Central memory CD8-positive, alpha-beta T cell (primary cell): ENCODE results near the gene TSPAN5.

Source experiments
- ATAC-seq: fragments of 150-1000 bp; cut with Tn5 transposase; replicated peaks from 2 replicates; pipeline ENCODE4 v1.10.0; 2022; ENCODE audit warnings: mild to moderate bottlenecking, moderate FRiP score, moderate number of reproducible peaks; ENCODE audit not compliant: poor library complexity, severe bottlenecking; ENCODE audit errors: extremely low read depth
- DNase-seq, 2 donors: peaks; one replicate each; pipeline ENCODE4 v3.0.0; 2021; ENCODE audit warnings: low spot score in 2 of 2
- H3K27ac Mint-ChIP-seq: one replicate; pipeline ENCODE4 v1.8.0; 2022; ENCODE audit warnings: low read depth, mild to moderate bottlenecking, moderate library complexity, mixed read lengths
- H3K27me3 Mint-ChIP-seq: one replicate; pipeline ENCODE4 v1.8.0; 2022; ENCODE audit warnings: mixed read lengths
- H3K36me3 Mint-ChIP-seq: one replicate; pipeline ENCODE4 v1.8.0; 2022; ENCODE audit warnings: mild to moderate bottlenecking, moderate library complexity, mixed read lengths; ENCODE audit not compliant: insufficient read depth
- H3K4me1 Mint-ChIP-seq: one replicate; pipeline ENCODE4 v1.8.0; 2022; ENCODE audit warnings: mixed read lengths
- H3K4me3 Mint-ChIP-seq: one replicate; pipeline ENCODE4 v1.8.0; 2022; ENCODE audit warnings: mild to moderate bottlenecking, moderate library complexity, mixed read lengths
- H3K9me3 Mint-ChIP-seq: one replicate; pipeline ENCODE4 v1.8.0; 2022; ENCODE audit warnings: mixed read lengths

The TSPAN5 gene

DNA sequence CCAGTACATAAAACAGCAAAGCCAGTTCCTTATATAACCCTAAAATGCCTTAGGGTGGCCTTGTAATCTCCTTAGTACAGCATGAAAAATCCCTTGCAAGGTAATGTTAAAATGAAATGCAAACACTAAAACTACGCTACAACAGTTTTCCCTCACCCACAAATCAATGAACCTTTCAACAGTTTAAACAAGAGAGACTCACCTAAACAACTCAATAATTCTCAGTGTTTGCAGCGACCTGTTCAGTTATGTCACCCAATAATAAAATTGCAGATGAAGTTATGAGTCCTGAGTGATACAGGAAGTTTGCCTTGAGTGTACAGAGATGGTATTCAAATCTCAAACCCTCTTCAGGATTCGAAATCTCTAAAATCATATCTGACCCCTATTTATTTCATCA is 25.3 kb downstream of the TSPAN5 start:
- Mint-ChIP-seq H3K36me3 (peaks cover 1% of the 10 kb centered on the region), H3K9me3 (no peaks in the 10 kb centered on the region), H3K27me3 (no peaks in the 10 kb centered on the region), H3K27ac (no peak overlapping the region), H3K4me3 (no peak overlapping the region), H3K4me1 (peaks cover 44% of the 10 kb centered on the region)
- DNase-seq (no peak), ATAC-seq (no peak)

DNA sequence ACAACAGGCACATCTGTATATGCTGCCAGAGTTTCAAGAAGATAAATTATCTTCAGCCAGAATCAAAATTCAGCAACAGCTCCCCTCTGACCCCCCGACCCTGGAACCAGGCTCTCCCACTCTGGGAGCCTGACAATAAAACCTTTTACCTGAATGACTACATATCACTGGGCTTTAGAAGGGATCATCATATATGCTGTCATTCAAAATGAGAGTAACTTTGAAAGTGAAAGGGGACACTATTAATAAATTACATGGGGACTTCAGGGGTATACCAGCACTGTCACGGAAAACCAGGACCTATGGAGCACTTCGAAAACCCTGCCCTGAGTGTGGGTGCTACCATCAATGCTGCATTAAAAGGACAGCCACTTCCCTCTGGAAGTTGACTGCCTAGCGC is 26.2 kb downstream of the TSPAN5 start:
- Mint-ChIP-seq H3K9me3 (no peaks in the 10 kb centered on the region), H3K36me3 (peaks cover 1% of the 10 kb centered on the region), H3K27ac (no peak overlapping the region), H3K4me3 (no peak overlapping the region), H3K4me1 (peaks cover 53% of the 10 kb centered on the region), H3K27me3 (no peaks in the 10 kb centered on the region)
- DNase-seq, result no peak
- ATAC-seq, result no peak

DNA sequence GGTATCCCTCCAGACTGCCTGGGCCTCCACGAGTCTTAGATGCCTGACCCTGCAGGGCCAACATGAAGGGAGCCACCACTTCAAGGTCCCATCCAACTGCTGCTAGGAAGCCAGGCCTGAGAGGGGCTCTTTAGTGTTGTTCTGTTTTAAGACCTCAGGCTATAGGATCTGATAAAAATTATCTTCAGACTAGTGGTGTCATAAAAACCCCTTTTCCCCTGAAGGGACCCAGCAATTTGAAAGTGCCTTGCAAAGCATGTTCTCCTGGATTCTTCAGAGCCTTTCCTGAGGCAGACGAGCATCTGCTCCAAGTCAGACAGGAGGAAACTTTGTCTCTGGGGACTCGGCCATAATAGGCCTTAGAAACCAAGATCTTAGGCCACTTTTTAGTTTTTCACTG is 26.9 kb downstream of the TSPAN5 start:
- no peaks in the 10 kb centered on the region for H3K9me3 Mint-ChIP-seq
- H3K4me3 Mint-ChIP-seq, result no peak overlapping the region
- no peak for DNase-seq
- H3K27me3 Mint-ChIP-seq, result no peaks in the 10 kb centered on the region
- ATAC-seq, result no peak
- H3K4me1 Mint-ChIP-seq, result peaks cover 56% of the 10 kb centered on the region
- no peak overlapping the region for H3K27ac Mint-ChIP-seq
- H3K36me3 Mint-ChIP-seq, result peaks cover 1% of the 10 kb centered on the region

DNA sequence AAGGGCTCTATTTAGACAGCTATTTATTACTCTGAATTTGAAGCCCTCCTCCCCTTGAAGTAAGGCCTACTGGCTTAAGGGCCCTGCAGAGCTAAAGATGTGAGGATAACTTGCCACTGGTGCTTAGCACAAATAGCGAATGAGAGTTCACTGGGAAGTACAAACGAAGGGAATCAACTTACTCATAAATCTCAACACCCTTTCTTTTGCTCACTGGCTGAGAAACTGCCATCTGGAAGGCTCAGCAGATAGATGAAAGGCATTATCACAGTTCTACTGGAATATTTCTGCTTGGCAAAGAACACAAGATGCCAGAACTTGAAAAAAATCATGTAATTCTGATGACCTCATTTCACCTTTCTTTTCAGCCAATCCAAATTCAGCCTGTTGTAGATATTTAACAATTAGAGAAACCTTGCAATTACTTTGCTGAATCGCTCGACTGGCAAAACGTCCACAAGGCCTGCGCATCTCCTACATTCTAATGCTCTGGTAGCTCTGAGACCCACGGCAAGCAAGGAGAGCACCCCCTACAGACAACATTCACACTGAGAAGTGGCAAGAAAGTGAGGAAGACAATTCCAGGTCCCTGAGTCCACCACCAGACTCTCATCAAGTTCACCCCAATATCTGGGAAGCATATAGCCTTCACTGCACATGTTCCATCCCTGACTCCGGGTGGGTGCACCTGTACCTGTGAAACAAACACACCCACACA is 27.5 kb downstream of the TSPAN5 start:
- H3K4me3 Mint-ChIP-seq, result no peak overlapping the region
- H3K27ac Mint-ChIP-seq, result no peak overlapping the region
- H3K27me3 Mint-ChIP-seq, result no peaks in the 10 kb centered on the region
- peaks cover 1% of the 10 kb centered on the region for H3K36me3 Mint-ChIP-seq
- no peaks in the 10 kb centered on the region for H3K9me3 Mint-ChIP-seq
- peaks cover 61% of the 10 kb centered on the region for H3K4me1 Mint-ChIP-seq
- no peak for ATAC-seq
- DNase-seq, result no peak

DNA sequence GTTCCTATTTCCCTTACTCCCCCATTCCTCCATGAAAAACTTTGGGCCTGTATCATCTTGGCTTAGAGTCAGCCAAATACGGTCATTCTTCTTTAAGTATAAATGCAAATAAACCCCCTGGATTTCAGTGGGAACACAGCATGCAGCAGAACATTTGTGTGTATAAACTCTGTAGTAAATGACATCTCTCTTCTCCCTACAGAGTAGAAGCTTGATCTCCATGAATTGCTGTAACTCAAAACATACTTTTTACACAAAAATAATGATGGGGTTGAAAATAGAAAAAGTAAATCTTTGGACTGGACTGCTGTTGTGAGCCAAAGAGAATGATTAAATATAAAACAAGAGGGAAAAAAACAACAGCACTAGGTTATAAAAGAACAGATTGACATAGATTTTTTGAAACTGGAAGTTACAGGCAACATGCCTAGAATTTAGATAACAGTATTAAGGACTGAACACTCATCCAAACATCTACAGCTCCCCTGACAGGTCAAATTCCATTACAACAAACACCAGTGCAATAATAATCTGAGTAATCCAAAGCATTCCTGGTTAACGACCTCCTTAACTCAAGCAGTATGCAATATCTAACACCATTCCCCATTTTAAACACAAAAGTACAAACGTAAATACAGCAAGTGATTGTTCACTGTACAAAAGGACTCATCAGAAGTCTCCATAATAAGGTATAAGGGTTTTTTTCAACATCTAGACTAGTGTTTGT is 30.7 kb downstream of the TSPAN5 start:
- ATAC-seq, result no peak
- H3K4me1 Mint-ChIP-seq, result peaks cover 76% of the 10 kb centered on the region

DNA sequence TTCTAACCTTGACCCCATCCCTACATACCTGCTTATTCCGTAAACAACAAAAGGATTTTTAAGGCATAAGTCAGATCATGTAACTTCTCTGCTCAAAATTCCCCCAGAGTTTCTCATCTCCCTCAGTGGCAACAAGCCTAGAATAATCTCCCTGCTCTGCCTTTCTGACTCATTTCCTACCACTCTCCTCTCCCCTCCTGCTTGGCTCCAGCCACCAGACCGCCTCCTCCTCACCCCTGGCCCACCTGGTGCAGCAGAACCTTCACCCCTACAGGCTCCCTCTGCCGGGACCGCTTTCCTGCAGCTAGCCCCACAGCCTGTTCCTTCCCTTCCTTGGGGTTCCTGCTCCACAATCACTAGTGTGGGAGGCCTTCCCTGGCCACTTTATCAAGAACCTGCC is 32.1 kb downstream of the TSPAN5 start:
- ATAC-seq, result no peak
- Mint-ChIP-seq H3K27me3 (no peaks in the 10 kb centered on the region), H3K4me1 (peaks cover 71% of the 10 kb centered on the region), H3K36me3 (no peaks in the 10 kb centered on the region), H3K9me3 (no peaks in the 10 kb centered on the region), H3K4me3 (no peak overlapping the region), H3K27ac (peak overlapping the region; percentile 10)
- no peak for DNase-seq

More for the DNA sequence above, 30.7 kb downstream of the TSPAN5 start:
- no peaks in the 10 kb centered on the region for H3K9me3 Mint-ChIP-seq
- H3K36me3 Mint-ChIP-seq, result no peaks in the 10 kb centered on the region
- DNase-seq, result no peak
- no peak overlapping the region for H3K4me3 Mint-ChIP-seq
- no peaks in the 10 kb centered on the region for H3K27me3 Mint-ChIP-seq
- H3K27ac Mint-ChIP-seq, result no peak overlapping the region

DNA sequence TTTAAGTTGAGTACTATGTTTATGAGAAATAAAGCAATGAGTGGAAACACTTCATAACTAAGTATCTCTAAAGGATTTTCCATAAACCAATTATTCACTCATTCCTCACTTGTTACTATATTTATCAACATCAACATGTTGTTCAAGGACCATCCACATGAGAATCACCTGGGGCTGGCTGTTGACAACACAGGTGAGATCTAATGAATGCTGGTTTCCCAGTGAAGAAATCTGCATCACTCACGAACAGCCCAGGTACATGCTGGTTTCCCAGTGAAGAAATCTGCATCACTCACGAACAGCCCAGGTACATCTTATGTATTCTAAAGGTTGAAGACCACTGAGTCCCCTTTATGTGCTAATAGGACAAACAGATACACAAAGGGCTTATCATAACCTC is 32.5 kb downstream of the TSPAN5 start:
- H3K36me3 Mint-ChIP-seq, result no peaks in the 10 kb centered on the region
- peaks cover 67% of the 10 kb centered on the region for H3K4me1 Mint-ChIP-seq
- no peaks in the 10 kb centered on the region for H3K27me3 Mint-ChIP-seq
- ATAC-seq (no peak), DNase-seq (no peak)
- no peak overlapping the region for H3K4me3 Mint-ChIP-seq
- H3K27ac Mint-ChIP-seq, result no peak overlapping the region
- no peaks in the 10 kb centered on the region for H3K9me3 Mint-ChIP-seq

DNA sequence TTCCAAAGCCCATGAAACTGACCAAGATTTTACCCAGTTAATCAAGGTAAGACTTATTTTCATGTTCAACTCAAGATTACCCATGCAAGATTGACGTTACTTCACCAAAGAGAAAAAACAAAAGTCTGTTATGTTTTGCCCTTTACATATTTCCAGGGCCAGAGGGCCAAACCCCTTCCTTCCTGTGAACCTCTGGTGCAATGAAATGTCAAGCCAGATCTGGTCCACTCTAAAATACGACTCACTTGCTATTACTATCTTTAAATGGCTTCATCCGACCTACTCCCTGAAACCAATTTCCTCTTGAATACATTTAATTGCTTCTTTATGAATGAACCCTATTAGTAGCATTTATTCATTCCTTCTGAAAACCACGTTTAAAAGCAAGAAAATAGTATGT is 33.0 kb downstream of the TSPAN5 start:
- no peak for ATAC-seq
- peaks cover 65% of the 10 kb centered on the region for H3K4me1 Mint-ChIP-seq
- H3K27me3 Mint-ChIP-seq, result no peaks in the 10 kb centered on the region
- no peak overlapping the region for H3K27ac Mint-ChIP-seq
- DNase-seq, result no peak
- H3K9me3 Mint-ChIP-seq, result no peaks in the 10 kb centered on the region
- no peaks in the 10 kb centered on the region for H3K36me3 Mint-ChIP-seq
- H3K4me3 Mint-ChIP-seq, result no peak overlapping the region

DNA sequence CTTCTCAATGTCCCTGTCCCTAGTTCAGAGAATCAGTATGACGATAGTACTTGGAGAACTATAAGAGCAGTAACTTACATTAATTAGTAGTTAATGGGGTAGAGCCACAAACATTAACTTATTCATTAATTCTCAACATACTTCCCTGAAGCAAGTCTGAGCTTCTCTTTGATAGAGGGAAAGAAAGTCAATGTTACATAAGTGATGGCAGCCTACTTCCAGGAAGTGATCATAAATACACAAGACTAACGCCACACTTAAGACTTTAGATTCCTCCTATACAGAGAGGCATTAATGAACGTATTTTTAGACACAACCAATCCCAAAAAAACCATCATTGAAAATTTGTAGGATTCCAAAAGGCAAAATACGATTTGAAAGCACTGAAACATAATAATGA is 33.8 kb downstream of the TSPAN5 start:
- ATAC-seq (no peak), DNase-seq (no peak)
- Mint-ChIP-seq H3K4me1 (peaks cover 64% of the 10 kb centered on the region), H3K36me3 (no peaks in the 10 kb centered on the region), H3K27me3 (no peaks in the 10 kb centered on the region), H3K27ac (no peak overlapping the region), H3K4me3 (no peak overlapping the region), H3K9me3 (no peaks in the 10 kb centered on the region)

DNA sequence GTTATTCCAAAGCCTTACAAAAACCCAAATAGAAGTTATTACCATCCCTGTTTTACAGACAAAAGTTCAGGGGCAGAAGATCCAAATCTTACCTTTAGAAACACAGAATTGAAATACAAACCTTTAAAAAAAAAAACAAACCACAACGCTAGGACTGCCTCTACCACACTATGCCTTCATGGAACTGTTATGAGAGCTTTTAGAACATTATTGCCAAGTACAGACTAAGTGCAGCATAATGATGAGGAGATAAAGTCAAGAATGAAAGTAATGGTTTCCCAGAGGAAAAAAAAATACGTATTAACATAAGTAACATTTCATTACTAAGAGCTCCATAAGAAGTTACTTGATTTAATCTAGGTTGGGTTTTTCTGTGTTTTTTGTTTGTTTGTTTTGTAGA is 34.3 kb downstream of the TSPAN5 start:
- DNase-seq (no peak), ATAC-seq (no peak)
- Mint-ChIP-seq H3K27ac (no peak overlapping the region), H3K27me3 (no peaks in the 10 kb centered on the region), H3K4me1 (peaks cover 65% of the 10 kb centered on the region), H3K4me3 (no peak overlapping the region), H3K36me3 (no peaks in the 10 kb centered on the region), H3K9me3 (no peaks in the 10 kb centered on the region)

DNA sequence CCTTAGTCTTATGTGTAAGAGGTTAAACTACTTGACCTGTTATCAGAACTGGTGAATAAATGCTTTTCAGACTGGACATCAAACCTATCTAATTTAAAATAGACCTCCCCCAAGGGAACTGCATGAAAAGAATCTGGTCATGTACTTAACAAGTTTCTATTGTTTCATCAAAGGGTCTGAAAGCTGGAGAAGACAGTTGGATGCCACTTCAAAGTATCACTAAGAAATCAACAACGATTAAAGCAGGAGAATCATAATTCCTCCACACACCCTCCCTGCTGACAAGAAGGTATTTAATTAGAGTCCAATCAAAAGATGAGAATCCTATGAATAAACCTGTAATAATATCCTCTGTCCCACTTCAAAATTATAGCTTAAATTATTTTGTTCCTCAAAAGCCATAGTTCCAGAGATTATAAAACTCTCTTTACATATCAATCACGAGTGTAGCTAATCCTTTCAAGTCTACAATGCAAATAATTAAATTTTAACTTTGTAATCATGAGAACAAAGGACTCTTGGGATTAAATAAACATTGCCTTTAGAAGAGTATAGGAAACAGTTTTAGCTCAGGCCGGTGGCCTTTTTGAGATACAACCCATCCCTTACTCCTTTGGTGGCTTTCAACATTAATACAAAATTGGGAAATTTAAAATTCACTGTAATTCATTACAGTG is 35.1 kb downstream of the TSPAN5 start:
- no peak overlapping the region for H3K27ac Mint-ChIP-seq
- peaks cover 69% of the 10 kb centered on the region for H3K4me1 Mint-ChIP-seq
- no peaks in the 10 kb centered on the region for H3K9me3 Mint-ChIP-seq
- no peaks in the 10 kb centered on the region for H3K27me3 Mint-ChIP-seq
- no peak for ATAC-seq
- no peak for DNase-seq
- H3K4me3 Mint-ChIP-seq, result no peak overlapping the region
- no peaks in the 10 kb centered on the region for H3K36me3 Mint-ChIP-seq

DNA sequence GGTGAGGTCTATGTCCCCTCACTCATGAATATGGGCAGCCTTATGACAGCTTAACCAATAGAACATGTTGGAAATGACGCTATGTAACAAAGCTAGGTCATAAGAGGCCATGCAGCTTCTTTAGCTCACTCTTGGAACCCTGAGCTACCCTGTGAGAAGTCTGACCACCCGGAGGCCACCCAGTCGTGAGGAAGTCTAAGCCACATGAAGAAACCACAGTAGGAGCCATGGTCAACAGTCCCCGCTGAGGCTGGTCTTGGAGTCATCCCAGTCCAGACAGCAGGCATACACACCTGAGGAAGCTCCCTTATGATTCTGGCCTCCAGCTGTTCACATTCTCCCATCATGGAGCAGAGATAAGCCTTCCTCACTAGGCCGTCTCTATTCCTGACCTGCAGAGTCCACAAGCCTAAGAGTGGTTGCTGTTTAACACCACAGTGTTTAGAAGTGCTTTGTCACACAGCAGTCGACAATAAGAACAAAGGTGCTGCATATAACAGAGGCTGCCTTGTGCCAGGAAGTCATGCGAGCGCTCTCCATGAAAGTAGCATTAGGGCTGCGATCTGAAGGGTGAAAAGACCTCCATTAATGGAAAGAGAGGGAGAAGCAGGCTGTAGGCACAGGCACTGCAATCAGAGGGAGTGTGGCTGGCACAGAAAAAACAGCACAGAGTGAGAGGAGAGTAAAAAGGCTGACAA is 38.2 kb downstream of the TSPAN5 start:
- no peak overlapping the region for H3K4me3 Mint-ChIP-seq
- H3K9me3 Mint-ChIP-seq, result no peaks in the 10 kb centered on the region
- peaks cover 57% of the 10 kb centered on the region for H3K4me1 Mint-ChIP-seq
- ATAC-seq (no peak), DNase-seq (no peak)
- no peaks in the 10 kb centered on the region for H3K27me3 Mint-ChIP-seq
- H3K27ac Mint-ChIP-seq, result no peak overlapping the region
- no peaks in the 10 kb centered on the region for H3K36me3 Mint-ChIP-seq
